GM13976 (cell line): Measurements from ENCODE around the gene TRMT5.

ENCODE experiments used
- DNase-seq: peaks from one replicate; pipeline ENCODE4 v3.0.0; 2012; ENCODE audit warnings: low spot score
- CTCF ChIP-seq: IDR thresholded peaks from 2 replicates; pipeline ENCODE4 v1.5.1; 2012; ENCODE audit warnings: borderline replicate concordance, mild to moderate bottlenecking; ENCODE audit not compliant: insufficient read depth; ENCODE audit errors: extremely low read depth, missing control alignments, control extremely low read depth
- in situ Hi-C: fragments of 300-500 bp; cut with MboI; formaldehyde crosslinking; loops from one replicate; pipeline ENCODE4 v1.12.0; 2022; ENCODE audit warnings: low sequenced_read_pairs, mixed read lengths, inconsistent platforms; ENCODE audit not compliant: unreplicated experiment

Gene TRMT5

DNA sequence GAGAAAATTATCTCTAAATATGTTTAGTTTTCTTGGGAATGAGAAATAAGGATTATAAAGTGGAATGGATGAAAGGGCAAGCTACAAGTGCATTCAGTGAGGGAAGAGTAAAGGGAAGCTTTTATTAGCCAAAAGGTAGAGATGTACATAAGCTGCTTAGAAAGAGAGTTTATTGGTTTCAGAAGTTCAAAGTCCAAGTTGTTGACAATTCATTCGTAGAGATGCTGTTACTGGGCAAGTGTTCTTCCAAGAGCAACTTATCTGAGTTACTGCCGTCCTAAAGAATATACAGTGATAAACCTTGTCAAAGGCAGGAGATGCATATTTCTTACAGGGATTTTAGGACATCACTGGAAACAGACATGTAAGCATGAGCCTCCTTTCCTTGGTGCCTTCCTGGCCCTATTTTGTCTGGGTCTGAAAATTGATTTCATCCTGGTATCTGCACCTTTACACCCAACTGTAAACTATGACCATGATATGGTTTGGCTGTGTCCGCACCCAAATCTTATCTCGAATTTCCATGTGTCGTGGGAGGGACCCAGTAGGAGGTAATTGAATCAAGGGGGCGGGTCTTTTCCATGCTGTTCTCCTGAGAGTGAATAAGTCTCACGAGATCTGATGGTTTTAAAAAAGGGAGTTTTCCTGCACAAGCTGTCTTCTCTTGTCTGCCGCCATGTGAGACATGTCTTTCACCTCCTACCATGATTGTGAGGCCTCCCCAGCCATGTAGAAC, 46.8 kb downstream of the TRMT5 start:
- in situ Hi-C loops, result no loop called here
- no peak for TF ChIP-seq CTCF
- no peak for DNase-seq

- TF ChIP-seq CTCF, result no peak
- in situ Hi-C loops, result no loop called here
- DNase-seq, result no peak
These were observed 49.7 kb downstream of the TRMT5 start for GRCh38 chr14:60931218-60931617.

DNA sequence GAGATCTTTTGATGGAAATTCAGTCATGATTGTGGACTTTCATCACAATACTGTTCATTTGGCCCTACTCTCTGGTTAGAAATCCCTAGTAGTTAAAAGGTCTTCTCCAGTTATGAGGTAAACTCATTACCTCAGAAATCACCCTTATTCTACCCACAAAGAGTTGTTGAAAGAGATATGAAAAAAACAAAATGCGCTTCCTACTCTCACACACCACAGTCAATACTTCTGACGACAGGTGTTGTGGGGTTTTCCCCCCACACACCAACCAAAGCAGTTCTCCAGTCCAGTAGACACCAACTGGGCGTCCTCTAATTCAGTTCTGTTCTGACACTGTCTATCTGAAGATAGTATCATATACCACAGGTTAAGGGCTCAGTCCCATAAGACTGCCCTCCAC, 54.9 kb downstream of the TRMT5 start:
- no peak for TF ChIP-seq CTCF
- peak; percentile 30 for DNase-seq
- in situ Hi-C loops, result no loop called here

DNA sequence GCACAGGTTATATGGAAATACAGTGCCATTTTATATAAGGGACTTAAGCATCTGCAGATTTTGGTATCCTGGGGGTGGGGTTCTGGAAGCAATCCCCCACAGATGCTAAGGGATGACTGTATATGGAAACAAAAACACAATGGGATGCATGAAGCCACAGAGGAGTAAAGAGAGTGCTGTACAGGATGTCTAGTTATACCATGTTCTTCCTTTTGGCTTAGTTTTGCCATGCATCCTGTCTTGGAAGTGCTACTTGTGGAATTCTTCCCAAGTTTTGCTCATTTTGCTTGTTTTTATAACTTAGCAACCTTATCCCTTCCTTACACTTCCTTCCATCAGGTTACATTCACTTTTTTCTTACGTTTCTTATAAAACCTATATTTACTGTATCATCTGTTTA, 55.6 kb downstream of the TRMT5 start:
- in situ Hi-C loops, result no loop called here
- DNase-seq, result no peak
- TF ChIP-seq CTCF, result no peak

DNA sequence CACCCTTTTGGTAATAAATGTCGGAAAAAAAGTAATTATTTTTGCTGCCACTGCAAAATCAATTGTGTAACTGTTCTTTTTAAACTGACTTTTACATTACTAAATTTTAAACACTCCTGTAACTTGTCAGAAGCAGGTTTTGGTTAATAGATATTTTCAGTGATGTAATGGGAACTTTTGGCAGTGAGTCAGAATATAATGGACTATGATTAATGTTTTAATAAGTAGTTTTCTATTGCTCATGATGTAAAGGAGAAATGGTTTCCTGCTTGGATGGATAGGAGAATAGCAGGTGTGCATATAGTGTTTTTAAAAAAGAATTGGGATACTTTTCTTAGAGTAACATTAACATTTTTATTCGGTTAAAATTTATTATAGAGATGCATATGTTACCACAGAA, 58.8 kb downstream of the TRMT5 start:
- DNase-seq, result no peak
- in situ Hi-C loops, result no loop called here
- TF ChIP-seq CTCF, result no peak
